ENCODE data around the gene KRT84. TPM values are rescaled to one million over a fixed set of nuclear protein-coding genes. Genes with fewer than 3 reads are reported as not detected.

The KRT84 gene
- total and polyA plus RNA-seq, 9 of the 15 experiments (the other 6 are each of a cell fraction or from before 2014, with no cell fraction given) = not detected

GRCh38 chr12:52332381-52332780 is 53.1 kb downstream of the KRT84 start (continued):
- no peak for TF ChIP-seq ARID3A (IDR thresholded peaks at IDR 0.05; ENCODE audit: borderline replicate concordance, low read depth, low read length)
- TF ChIP-seq, protein P1, sequence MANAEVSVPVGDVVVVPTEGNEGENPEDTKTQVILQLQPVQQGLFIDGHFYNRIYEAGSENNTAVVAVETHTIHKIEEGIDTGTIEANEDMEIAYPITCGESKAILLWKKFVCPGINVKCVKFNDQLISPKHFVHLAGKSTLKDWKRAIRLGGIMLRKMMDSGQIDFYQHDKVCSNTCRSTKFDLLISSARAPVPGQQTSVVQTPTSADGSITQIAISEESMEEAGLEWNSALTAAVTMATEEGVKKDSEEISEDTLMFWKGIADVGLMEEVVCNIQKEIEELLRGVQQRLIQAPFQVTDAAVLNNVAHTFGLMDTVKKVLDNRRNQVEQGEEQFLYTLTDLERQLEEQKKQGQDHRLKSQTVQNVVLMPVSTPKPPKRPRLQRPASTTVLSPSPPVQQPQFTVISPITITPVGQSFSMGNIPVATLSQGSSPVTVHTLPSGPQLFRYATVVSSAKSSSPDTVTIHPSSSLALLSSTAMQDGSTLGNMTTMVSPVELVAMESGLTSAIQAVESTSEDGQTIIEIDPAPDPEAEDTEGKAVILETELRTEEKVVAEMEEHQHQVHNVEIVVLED (CRISPR knock-in tag; IDR thresholded peaks at IDR 0.05) = no peak
- TF ChIP-seq CC2D1A (IDR thresholded peaks at IDR 0.05) = no peak
- no peak for TF ChIP-seq MAFF (IDR thresholded peaks at IDR 0.05; ENCODE audit: low read length)
- no peak for TF ChIP-seq GABPB2 (CRISPR knock-in tag; conservative IDR thresholded peaks at IDR 0.05)
- TF ChIP-seq TCF7L2 (IDR thresholded peaks at IDR 0.05; ENCODE audit: low read depth, low read length) = no peak
- TF ChIP-seq BCLAF1 (IDR thresholded peaks at IDR 0.05; ENCODE audit: borderline replicate concordance in 1 of 2, control insufficient read depth in 1 of 2, low read depth in 2 of 2, low read length in 1 of 2) = no peak
- no peak for TF ChIP-seq CBFA2T2 (conservative IDR thresholded peaks at IDR 0.05)
